Sciatic nerve (tissue), 2 donors: Measurements from ENCODE around the gene PGS1. TPM values are rescaled to one million over a fixed set of nuclear protein-coding genes. Genes with fewer than 3 reads are reported as not detected.

Experiments used
- ATAC-seq: fragments of 200-7000 bp; cut with Tn5 transposase; one replicate; pipeline ENCODE4 v1.9.1; 2020; ENCODE audit warnings: mild to moderate bottlenecking, moderate library complexity
- DNase-seq: peaks from one replicate; pipeline ENCODE4 v3.0.0-alpha.2; 2020; ENCODE audit warnings: low spot score
- intact Hi-C: fragments of 100-400 bp; cut with DNase I; formaldehyde crosslinking; loops from one replicate; pipeline ENCODE4 v1.14.2; 2022
- total RNA-seq: library from RNA; stranded (reverse); fragmentation: NEBNext Ultra II Directional; extraction: Animal tissue kit (Norgen Biotek cat#: 25700); gene quantifications from one replicate; pipeline ENCODE4 v1.2.1, GENCODE V29; 2021
- donor health status: DM: no; HTN: no; CAD: no.
- donor health status: DM: no; HTN: no; CAD: no.

The PGS1 gene
- total RNA-seq, 1 donor from 2014 or later: 59.2 TPM

GRCh38 chr17:78417531-78417909 lies 39.1 kb downstream of the PGS1 start:
- ATAC-seq (peak; percentile 2), DNase-seq (no peak)
- intact Hi-C loops: no loop called here

DNA sequence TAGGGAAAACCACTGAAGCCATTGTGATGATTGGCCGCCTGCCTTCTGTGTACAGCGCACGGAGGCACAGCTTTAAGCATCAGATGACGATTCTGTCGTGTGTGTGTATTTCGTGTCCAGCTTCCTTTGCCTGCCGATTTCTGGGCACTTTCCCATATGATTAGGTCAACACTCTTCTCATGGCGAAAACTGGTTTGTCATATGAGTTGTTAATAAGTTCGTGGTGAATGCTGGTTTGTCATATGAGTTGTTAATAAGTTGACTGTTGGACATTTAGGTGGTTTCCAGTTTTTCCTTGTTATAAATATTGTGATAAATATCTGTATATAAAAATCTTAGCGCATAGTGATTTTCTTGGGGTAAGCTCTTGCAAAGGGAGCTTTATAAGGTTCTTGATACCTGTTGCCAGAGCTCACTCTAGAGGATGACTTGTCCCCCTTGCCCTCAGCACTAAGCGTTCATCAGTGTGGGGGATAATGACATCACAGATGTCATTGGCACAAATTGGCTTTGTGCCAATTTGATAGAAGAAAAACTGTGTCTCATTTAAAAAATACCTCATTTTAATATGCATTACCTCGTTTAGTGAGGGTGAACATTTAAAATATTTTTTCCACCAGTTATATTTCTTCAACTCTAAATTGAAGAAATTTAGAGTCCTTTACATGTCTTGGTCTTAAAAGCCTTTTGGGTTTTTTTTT lies 40.0 kb downstream of the PGS1 start:
- intact Hi-C loops: no loop called here
- ATAC-seq (no peak), DNase-seq (no peak)

- intact Hi-C loops: loop anchor here (5.0 to 10.0 kb wide), 3 partner anchors 58 to 165 kb away; partner anchors contain the start of gene SOCS3
- DNase-seq (no peak), ATAC-seq (no peak)
Observed at GRCh38 chr17:78419970-78420815, 41.7 kb downstream of the PGS1 start.

DNA sequence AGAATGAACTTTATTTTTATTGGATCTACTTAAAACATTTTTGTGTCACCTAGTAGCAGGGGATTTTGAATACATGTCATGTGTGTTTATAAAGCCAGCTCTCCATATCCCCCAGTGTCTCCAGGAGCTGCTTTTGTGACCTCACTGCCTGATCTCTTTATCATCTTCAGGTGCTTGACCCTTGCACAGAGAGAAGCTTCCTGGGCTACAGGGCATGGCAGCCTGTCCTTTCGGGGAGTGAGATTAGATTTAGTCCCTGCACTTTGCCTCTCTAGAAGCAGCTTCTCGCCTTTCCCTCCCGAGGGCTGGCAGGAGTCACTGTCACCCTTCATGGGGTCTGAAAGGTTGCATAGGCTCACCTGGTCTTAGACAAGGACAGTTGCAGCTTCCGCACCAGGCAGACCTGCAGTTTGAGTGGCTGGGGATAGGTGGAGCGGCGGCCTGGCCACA lies 42.7 kb downstream of the PGS1 start:
- no peak for ATAC-seq
- DNase-seq: no peak
- intact Hi-C loops: loop anchor here (5.0 to 10.0 kb wide), 3 partner anchors 59 to 166 kb away; partner anchors contain the start of gene SOCS3

DNA sequence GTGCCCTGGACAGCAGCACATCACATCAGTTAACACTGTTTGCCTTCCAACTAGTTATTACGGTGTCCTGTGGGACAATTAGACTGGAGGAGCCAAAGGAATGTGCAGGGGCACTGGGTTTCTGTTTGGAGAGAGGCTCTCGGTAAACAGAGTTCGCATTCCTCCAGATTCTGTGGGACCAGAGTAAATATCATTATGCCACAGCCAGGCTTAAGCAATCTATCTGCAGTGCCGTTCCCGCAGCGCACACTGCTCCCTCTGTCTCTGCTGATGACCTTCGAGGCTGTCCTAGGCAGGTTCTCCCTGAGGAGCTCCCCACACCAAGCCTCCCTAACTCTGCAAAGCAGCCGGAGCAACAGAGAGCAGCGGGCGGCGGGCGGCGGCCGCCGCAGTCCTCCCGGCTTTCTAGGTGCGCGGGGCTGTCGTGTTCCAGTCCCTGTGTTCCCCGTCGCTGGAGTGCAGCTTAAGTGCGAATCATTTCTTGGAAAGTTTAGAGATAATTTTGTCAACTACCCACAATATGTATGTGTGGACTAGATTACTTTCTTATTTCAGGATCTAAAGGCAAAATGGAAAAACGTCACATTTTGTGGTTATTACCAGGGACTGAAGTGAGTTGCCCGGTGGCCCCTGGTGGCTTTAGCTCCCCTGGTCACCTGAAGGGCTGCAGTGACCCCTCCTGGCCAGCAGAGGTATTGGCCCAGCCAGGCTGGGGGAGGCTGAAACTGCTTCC lies 43.3 kb downstream of the PGS1 start:
- intact Hi-C loops: loop anchor here (5.0 to 10.0 kb wide), 3 partner anchors 59 to 167 kb away; partner anchors contain the start of gene SOCS3
- peak; percentile 88 for DNase-seq
- ATAC-seq: peak; percentile 83

- ATAC-seq (no peak), DNase-seq (no peak)
- intact Hi-C loops: loop anchor here (5.0 to 10.0 kb wide), 3 partner anchors 60 to 167 kb away; partner anchors contain the start of gene SOCS3
Observed at GRCh38 chr17:78422267-78422605, 43.8 kb downstream of the PGS1 start.

GRCh38 chr17:78422872-78423588 lies 44.6 kb downstream of the PGS1 start:
- intact Hi-C loops: loop anchor here (5.0 to 10.0 kb wide), 3 partner anchors 61 to 168 kb away; partner anchors contain the start of gene SOCS3
- DNase-seq: no peak
- ATAC-seq: no peak

GRCh38 chr17:78423961-78424675 lies 45.7 kb downstream of the PGS1 start:
- DNase-seq (no peak), ATAC-seq (no peak)
- intact Hi-C loops: loop anchor here (5.0 to 10.0 kb wide), 3 partner anchors 62 to 169 kb away; partner anchors contain the start of gene SOCS3

DNA sequence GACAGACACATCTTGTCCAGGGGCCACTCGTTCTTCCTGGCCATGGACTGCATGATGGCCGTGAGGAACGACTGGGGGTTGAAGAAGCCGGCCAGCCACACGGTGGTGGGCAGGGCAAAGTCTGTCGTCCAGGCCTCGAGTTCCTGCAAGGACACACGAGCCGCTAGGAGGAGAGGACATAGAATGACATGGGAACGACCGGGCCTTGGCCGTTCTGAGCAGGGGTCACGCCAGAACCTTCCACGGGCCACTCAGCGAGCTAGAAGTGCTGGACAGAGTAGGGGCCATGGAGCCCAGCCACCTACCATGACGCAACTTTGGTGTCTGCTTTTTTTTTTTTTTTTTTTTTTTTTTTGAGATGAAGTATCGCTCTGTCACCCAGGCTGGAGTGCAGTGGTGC lies 47.0 kb downstream of the PGS1 start:
- intact Hi-C loops: loop anchor here (10.0 kb wide), 1 partner anchor 171 kb away; no protein-coding TSS in a partner anchor
- DNase-seq: no peak
- no peak for ATAC-seq

DNA sequence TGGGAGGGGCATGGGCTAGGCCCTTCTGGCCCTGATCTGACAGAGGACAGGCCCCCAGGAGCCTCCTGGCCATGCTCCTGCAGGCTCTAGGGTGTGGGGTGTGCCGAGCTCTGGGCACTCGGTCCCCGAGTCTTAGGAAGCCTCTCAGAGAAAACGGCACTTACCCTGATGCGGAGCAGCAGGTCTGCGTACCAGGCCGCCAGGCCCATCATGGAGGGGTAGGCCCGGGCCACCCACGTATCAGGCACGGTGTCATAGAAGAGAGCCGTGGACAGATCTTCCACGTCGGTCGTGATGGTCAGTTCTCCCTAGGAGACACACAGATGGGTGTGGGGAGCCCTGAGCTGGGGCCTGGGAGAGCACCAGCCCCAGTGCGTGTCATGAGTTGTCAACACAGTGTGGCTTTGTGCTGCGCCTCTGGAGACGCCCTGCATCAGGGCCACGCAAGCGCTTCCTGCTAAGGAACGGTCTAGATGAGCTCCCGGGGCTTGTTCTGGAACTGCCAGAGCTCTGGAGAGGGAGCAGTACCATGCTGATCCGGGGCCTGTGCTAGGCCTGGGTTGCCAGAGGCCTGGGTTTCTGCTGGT lies 47.9 kb downstream of the PGS1 start:
- intact Hi-C loops: loop anchor here (10.0 kb wide), 1 partner anchor 172 kb away; no protein-coding TSS in a partner anchor
- no peak for ATAC-seq
- DNase-seq: no peak

DNA sequence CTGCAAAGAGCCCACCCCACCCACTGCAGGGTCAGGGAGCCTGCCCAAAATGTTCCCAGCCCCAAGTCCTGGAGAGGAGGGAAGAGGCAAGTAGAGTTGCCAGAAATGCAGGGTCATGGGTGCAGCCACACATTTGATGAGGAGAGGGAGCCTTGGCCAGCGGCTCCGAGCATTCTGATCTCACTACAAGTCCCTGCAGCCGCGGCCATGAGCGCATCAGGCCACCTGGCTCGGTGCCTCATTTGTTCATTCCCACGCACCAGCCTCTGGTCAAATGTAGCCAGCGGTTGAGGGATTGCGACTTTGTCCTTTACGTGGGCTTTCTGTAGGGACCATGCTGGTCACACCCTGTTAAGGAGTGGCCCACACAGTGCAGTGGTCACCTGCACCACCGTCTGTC lies 48.7 kb downstream of the PGS1 start:
- intact Hi-C loops: loop anchor here (10.0 kb wide), 1 partner anchor 172 kb away; no protein-coding TSS in a partner anchor
- ATAC-seq: no peak
- no peak for DNase-seq

DNA sequence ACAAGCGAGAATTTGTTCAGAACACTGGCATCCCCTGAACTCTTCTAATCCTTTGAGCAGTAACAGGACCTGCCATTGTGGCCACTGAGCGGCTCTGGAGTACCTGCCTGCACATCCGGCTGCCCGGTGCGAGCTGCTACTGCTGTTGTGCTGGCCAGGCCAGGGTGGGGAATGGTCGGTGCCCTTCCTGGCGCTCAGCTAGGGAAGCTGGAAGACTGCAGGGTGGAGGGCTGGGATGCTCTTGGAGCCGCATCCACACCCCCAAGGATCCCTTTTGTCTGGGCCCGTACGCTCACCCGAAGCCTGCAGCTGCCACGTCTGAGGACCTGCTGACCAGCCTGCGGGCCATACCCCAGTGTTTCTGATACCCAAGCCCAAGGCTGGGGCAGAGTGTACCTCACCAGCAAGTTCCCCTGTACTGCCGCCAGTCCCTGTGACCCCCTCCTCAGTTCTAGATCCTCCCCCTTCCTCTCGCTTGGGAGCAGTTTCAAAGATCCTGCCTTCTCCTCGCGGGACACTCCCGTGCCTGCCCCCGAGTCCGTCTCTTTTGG lies 49.7 kb downstream of the PGS1 start:
- no peak for DNase-seq
- intact Hi-C loops: loop anchor here (10.0 kb wide), 1 partner anchor 173 kb away; no protein-coding TSS in a partner anchor

DNA sequence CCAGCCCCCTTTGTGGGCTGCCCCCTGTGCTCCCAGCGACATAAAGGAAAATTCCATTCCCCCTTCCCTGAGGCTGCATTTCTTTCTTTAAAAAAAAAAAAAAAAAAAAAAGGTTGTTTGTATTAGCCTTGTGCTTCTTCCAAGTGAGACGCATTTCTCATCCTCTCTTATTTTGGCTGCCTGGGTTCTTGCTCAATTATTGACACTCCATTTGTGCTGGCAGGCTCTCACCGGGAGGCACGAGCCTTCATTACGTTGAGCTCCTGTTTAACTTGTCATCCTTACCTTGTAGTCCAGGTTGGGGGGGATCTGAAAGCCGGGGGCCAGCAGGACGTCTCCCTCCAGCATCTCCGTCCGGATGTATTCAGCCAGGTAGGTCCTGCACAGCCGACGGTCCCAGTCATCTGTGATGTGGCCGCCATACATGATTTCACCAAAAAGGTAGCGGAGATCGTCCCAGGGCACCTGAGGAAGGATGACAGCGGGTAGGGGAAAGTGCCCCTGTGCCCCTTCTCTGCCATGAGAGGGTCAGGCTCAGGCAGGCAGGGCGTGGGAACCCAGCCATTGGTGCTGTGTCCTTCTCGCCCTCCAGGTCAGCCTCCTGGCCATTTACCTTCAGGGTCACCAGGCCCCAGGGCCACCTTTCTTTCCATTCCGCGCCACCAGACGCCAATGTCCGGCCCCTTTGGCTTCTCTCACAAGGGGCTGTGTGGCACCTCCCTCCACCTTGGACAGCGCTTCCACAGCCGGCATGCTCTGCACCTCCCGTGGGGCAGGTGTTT lies 50.6 kb downstream of the PGS1 start:
- DNase-seq (no peak), ATAC-seq (peak; percentile 18)
- intact Hi-C loops: loop anchor here (10.0 kb wide), 1 partner anchor 174 kb away; no protein-coding TSS in a partner anchor

More for the DNA sequence above, 49.7 kb downstream of the PGS1 start:
- ATAC-seq: no peak

DNA sequence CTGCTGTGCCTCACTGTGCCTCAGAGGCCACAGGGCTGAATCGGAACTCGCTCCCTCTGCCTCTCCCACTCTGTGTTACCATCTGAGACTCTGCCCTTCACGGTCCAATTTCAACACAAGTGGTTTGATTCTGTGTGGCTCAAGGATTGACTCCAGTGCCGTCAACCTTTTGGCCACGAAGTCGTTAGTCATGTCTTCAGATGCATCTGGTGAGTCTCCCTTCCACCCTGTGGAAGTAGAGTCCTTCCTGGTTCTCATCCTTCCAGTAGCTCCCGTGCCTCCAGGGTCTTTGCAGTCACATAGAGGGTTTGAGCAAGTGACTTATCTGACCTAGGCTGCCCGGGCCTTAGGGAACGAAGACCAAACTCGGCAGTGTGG lies 51.2 kb downstream of the PGS1 start:
- no peak for ATAC-seq
- intact Hi-C loops: loop anchor here (10.0 kb wide), 1 partner anchor 175 kb away; no protein-coding TSS in a partner anchor

DNA sequence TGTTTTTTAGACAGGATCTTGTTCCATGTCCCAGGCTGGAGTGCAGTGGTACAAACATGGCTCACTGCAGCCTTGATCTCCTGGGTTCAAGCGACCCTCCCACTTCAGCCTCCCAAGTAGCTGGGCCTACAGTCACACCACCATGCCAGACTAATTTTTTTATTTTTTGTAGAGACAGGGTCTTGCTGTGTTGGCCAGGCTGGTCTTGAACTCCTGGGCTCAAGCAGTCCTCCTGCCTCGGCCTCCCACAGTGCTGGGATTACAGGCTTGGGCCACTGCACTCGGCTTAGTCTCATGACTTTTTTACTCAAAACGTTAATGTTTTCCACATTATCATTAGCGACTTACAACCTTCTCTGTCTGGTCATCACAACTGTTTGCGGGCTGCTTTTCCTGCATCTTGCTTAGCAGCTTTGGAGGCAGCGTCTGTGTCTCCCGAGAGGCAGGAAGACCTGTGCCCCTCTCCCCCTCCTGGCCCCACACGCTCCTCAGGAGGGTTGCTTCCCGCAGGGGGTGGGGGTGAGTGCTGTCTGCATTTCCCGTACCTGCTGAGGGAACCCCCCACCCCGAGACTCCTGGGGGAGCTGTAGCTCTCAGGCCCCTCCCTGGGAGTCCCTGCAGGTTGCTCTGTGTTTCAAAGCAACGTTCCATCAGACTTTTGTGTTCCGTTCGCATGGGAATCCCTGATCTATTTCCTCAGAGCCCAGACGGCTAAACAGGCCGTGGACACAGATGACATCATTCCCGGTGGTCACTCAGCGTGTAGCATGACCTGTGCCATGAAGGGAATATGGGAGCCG lies 52.6 kb downstream of the PGS1 start:
- ATAC-seq (no peak), DNase-seq (no peak)
- intact Hi-C loops: no loop called here

More for the DNA sequence above, 51.2 kb downstream of the PGS1 start:
- DNase-seq: no peak

- DNase-seq (no peak), ATAC-seq (no peak)
- intact Hi-C loops: no loop called here
Observed at GRCh38 chr17:78431692-78431958, 53.2 kb downstream of the PGS1 start.
